ENCODE results near the gene KCNH4.

Gene KCNH4

DNA sequence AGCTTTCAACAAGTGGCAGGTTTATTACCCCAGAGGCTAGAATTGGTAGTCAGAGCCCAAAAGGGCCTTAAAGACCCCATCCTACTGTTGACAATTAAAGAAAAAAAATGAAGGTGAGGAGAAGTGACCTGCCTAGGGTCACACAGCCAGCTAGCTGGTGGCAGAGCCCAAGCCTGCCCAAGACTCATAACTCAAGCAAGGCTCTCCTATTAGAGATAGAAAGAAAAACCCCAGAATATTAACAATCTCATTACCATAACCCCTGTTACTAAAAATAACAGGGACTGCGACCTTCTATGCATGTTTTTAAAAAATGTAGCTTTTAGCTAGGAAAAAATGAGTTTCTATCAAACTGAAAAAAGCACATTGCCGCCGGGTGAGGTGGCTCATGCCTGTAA, 44.3 kb downstream of the KCNH4 start:
- Histone ChIP-seq H3K9me3 (ENCODE audit: insufficient read depth, low read length) (peaks cover 5% of the 10 kb centered on the region; the same call in 1 of the 2 replicates), H3K4me3 (ENCODE audit: low read length) (peak overlapping the region; percentile 14; the same call in 1 of the 2 replicates), H3K27ac (ENCODE audit: low read length) (peak overlapping the region; percentile 67), H3K27me3 (ENCODE audit: low read depth, low read length) (no peaks in the 10 kb centered on the region), H3K9ac (ENCODE audit: low read length) (peak overlapping the region; percentile 12; the same call in 1 of the 2 replicates), H2AFZ (ENCODE audit: low read depth, low read length) (no peak overlapping the region), H3K4me2 (ENCODE audit: low read length) (peak overlapping the region; percentile 49), H4K20me1 (ENCODE audit: insufficient read depth, low read length) (peaks cover 29% of the 10 kb centered on the region), H3K79me2 (ENCODE audit: low read length) (peaks cover 88% of the 10 kb centered on the region), H3K36me3 (replicated peaks; ENCODE audit: low read depth, low read length) (peaks cover 29% of the 10 kb centered on the region), H3K4me1 (ENCODE audit: low read length) (peaks cover 71% of the 10 kb centered on the region)
- TF ChIP-seq EZH2phosphoT487 (IDR thresholded peaks at IDR 0.05; ENCODE audit: low read depth) = no peak
- TF ChIP-seq, protein P1, sequence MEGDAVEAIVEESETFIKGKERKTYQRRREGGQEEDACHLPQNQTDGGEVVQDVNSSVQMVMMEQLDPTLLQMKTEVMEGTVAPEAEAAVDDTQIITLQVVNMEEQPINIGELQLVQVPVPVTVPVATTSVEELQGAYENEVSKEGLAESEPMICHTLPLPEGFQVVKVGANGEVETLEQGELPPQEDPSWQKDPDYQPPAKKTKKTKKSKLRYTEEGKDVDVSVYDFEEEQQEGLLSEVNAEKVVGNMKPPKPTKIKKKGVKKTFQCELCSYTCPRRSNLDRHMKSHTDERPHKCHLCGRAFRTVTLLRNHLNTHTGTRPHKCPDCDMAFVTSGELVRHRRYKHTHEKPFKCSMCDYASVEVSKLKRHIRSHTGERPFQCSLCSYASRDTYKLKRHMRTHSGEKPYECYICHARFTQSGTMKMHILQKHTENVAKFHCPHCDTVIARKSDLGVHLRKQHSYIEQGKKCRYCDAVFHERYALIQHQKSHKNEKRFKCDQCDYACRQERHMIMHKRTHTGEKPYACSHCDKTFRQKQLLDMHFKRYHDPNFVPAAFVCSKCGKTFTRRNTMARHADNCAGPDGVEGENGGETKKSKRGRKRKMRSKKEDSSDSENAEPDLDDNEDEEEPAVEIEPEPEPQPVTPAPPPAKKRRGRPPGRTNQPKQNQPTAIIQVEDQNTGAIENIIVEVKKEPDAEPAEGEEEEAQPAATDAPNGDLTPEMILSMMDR (IDR thresholded peaks at IDR 0.05; ENCODE audit: low read depth, low read length) = no peak

DNA sequence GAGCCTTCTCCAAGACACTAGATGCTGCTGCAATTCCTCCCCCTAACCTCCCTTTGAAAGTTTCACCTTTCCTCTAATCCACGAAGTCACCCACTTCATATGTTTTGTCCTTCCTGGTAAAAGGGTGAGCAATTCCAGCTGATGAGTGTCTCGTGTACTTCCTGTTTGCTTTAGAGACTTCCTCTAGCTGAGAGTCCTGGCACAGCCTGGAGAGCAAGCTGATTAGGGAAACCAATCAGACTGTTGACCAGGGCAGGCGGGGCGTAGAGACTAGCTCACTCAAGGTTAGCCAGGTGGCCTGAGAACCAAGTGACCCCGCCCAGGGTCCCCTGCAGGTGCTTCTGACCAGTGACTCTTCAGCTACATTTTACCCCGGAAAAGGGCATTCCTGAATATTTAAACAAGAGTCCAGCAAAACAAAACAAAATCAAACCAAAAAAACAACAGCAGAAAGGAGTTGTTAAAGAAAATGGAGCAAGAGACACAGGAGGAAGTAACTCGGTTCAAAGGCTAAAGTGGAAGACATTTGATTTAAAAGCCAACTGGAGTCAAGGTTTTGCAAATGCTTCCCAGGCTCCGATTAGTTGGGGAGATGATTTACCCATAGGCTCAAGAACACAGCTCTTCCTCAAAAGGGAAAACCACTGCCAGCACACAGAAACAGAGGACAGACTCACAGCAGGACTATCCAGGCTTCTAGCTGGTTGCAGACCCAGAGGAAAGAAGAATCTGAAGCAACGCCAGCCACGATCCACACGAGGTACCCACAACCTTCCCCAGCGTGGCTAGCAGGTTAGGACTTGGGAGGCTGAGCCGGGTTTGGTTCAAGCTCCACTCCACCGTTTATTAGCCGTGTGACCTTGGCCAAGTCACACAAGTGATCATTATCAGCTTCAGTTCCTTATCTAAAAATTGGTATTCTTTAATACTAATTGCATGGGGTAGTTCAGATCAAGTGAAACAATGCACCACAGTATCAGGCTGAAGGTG, 45.0 kb downstream of the KCNH4 start:
- peaks cover 78% of the 10 kb centered on the region for H3K4me1 ChIP-seq (ENCODE audit: low read length)
- H3K4me3 ChIP-seq (ENCODE audit: low read length) = peak overlapping the region; percentile 14; the same call in 1 of the 2 replicates
- H3K27ac ChIP-seq (ENCODE audit: low read length) = peak overlapping the region; percentile 67
- H4K20me1 ChIP-seq (ENCODE audit: insufficient read depth, low read length) = peaks cover 26% of the 10 kb centered on the region
- peaks cover 5% of the 10 kb centered on the region; the same call in 1 of the 2 replicates for H3K9me3 ChIP-seq (ENCODE audit: insufficient read depth, low read length)
- peak overlapping the region; percentile 49 for H3K4me2 ChIP-seq (ENCODE audit: low read length)
- peaks cover 88% of the 10 kb centered on the region for H3K79me2 ChIP-seq (ENCODE audit: low read length)
- no peaks in the 10 kb centered on the region for H3K27me3 ChIP-seq (ENCODE audit: low read depth, low read length)
- H3K36me3 ChIP-seq (replicated peaks; ENCODE audit: low read depth, low read length) = peaks cover 28% of the 10 kb centered on the region
- no peak for TF ChIP-seq EZH2phosphoT487 (IDR thresholded peaks at IDR 0.05; ENCODE audit: low read depth)
- TF ChIP-seq, protein P1 (IDR thresholded peaks at IDR 0.05; ENCODE audit: low read depth, low read length) = no peak
- peak overlapping the region; percentile 12; the same call in 1 of the 2 replicates for H3K9ac ChIP-seq (ENCODE audit: low read length)
- no peak overlapping the region for H2AFZ ChIP-seq (ENCODE audit: low read depth, low read length)

DNA sequence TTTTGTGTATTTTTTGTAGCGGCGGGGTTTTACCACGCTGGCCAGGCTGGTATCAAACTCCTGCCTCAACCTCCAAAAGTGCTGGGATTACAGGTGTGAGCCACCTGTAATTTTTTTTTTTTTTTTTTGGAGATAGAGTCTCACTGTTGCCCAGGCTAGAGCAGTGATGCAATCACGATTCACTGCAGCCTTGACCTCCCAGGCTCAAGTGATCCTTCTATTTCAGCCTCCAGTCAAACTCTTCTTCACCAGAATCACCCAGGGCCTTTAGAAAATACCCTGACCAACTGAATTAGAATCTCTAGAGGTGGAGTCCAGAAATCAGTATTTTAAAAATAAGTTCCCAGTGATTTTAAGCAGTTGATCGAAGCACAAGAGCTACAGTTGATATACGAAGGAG, 45.8 kb downstream of the KCNH4 start:
- no peak overlapping the region for H3K9ac ChIP-seq (ENCODE audit: low read length)
- H3K27me3 ChIP-seq (ENCODE audit: low read depth, low read length) = no peaks in the 10 kb centered on the region
- peaks cover 90% of the 10 kb centered on the region for H3K79me2 ChIP-seq (ENCODE audit: low read length)
- peak overlapping the region; percentile 67; the same call in 1 of the 2 replicates for H3K27ac ChIP-seq (ENCODE audit: low read length)
- H4K20me1 ChIP-seq (ENCODE audit: insufficient read depth, low read length) = peaks cover 29% of the 10 kb centered on the region
- peaks cover 5% of the 10 kb centered on the region; the same call in 1 of the 2 replicates for H3K9me3 ChIP-seq (ENCODE audit: insufficient read depth, low read length)
- TF ChIP-seq, protein P1 (IDR thresholded peaks at IDR 0.05; ENCODE audit: low read depth, low read length) = no peak
- TF ChIP-seq EZH2phosphoT487 (IDR thresholded peaks at IDR 0.05; ENCODE audit: low read depth) = no peak
- H3K4me2 ChIP-seq (ENCODE audit: low read length) = peak overlapping the region; percentile 49
- H3K36me3 ChIP-seq (replicated peaks; ENCODE audit: low read depth, low read length) = peaks cover 31% of the 10 kb centered on the region
- H3K4me3 ChIP-seq (ENCODE audit: low read length) = no peak overlapping the region
- H2AFZ ChIP-seq (ENCODE audit: low read depth, low read length) = no peak overlapping the region
- peaks cover 82% of the 10 kb centered on the region for H3K4me1 ChIP-seq (ENCODE audit: low read length)

DNA sequence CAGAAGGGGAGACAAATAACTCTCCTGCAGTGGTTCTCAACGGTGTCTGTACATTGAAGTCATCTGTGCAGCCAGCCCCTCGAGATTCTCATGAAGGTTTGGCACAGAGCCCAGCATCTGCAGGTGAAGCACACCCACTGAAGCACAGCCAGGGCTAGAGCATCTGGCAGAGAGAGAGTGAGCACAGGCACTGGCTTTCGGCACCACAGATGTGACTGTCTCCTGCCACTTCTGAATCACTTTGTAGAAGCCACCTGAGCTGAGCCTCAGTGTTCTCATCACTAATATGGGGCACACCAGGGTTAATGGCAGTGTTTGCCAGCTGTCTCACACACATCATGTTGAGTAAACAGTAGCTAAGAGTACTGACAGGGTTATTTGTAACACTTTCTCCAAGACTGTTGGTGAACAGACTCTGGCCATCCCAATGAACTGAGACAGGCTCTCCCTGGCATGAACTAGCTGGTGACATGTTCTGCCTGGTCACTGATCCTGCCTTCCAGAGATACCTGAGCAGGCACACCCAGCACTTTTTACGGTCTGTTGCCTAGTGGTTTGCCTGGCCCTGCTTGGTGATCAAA, 47.4 kb downstream of the KCNH4 start:
- TF ChIP-seq, protein P1 (IDR thresholded peaks at IDR 0.05; ENCODE audit: low read depth, low read length) = no peak
- no peak for TF ChIP-seq EZH2phosphoT487 (IDR thresholded peaks at IDR 0.05; ENCODE audit: low read depth)
- peaks cover 23% of the 10 kb centered on the region for H4K20me1 ChIP-seq (ENCODE audit: insufficient read depth, low read length)
- peaks cover 47% of the 10 kb centered on the region for H3K36me3 ChIP-seq (replicated peaks; ENCODE audit: low read depth, low read length)
- H3K9ac ChIP-seq (ENCODE audit: low read length) = peak overlapping the region; percentile 56; the same call in 1 of the 2 replicates
- H2AFZ ChIP-seq (ENCODE audit: low read depth, low read length) = no peak overlapping the region
- peaks cover 75% of the 10 kb centered on the region for H3K79me2 ChIP-seq (ENCODE audit: low read length)
- peak overlapping the region; percentile 54 for H3K4me3 ChIP-seq (ENCODE audit: low read length)
- no peaks in the 10 kb centered on the region for H3K27me3 ChIP-seq (ENCODE audit: low read depth, low read length)
- H3K4me2 ChIP-seq (ENCODE audit: low read length) = peak overlapping the region; percentile 71
- H3K9me3 ChIP-seq (ENCODE audit: insufficient read depth, low read length) = peaks cover 5% of the 10 kb centered on the region; the same call in 1 of the 2 replicates
- H3K27ac ChIP-seq (ENCODE audit: low read length) = peak overlapping the region; percentile 97
- H3K4me1 ChIP-seq (ENCODE audit: low read length) = peaks cover 79% of the 10 kb centered on the region
